ENCODE data around the gene ILKAP. TPM values are rescaled to one million over a fixed set of nuclear protein-coding genes. Genes with fewer than 3 reads are reported as not detected.
A peak's percentile ranks its signal among the peaks of the same experiment; 100 is the strongest.

ILKAP gene
- total RNA-seq, 2 experiments from 2014 or later: 56.3 to 59.1 TPM

- Mint-ChIP-seq H3K27me3 (peaks cover 35% of the 10 kb centered on the region), H3K4me1 (peaks cover 7% of the 10 kb centered on the region), H3K27ac (no peak overlapping the region), H3K4me3 (no peak overlapping the region), H3K36me3 (no peaks in the 10 kb centered on the region), H3K9me3 (no peaks in the 10 kb centered on the region)
- DNase-seq (peak; percentile 34), ATAC-seq (ENCODE audit: low read depth) (no peak)
- POLR2A ChIA-PET: no interaction called here
These were observed 41.1 kb downstream of the ILKAP start for GRCh38 chr2:238162251-238162845.

- peaks cover 7% of the 10 kb centered on the region for H3K4me1 Mint-ChIP-seq
- H3K36me3 Mint-ChIP-seq: no peaks in the 10 kb centered on the region
- ATAC-seq (ENCODE audit: low read depth): no peak
- H3K4me3 Mint-ChIP-seq: no peak overlapping the region
- H3K27ac Mint-ChIP-seq: no peak overlapping the region
- DNase-seq: no peak
- no peaks in the 10 kb centered on the region for H3K9me3 Mint-ChIP-seq
- H3K27me3 Mint-ChIP-seq: peaks cover 37% of the 10 kb centered on the region
- POLR2A ChIA-PET: interaction anchor here (0.5 kb wide), 1 partner anchor 109 kb away, joined by 3 read pairs; no protein-coding TSS in a partner anchor
These were observed 42.0 kb downstream of the ILKAP start for GRCh38 chr2:238161291-238162051.

- Mint-ChIP-seq H3K27me3 (peaks cover 37% of the 10 kb centered on the region), H3K9me3 (no peaks in the 10 kb centered on the region), H3K36me3 (no peaks in the 10 kb centered on the region), H3K27ac (no peak overlapping the region), H3K4me3 (no peak overlapping the region), H3K4me1 (peaks cover 7% of the 10 kb centered on the region)
- POLR2A ChIA-PET: no interaction called here
- DNase-seq: peak; percentile 40
- no peak for ATAC-seq (ENCODE audit: low read depth)
These were observed 43.0 kb downstream of the ILKAP start for GRCh38 chr2:238160206-238161129.

GRCh38 chr2:238159661-238160205 is 43.8 kb downstream of the ILKAP start:
- Mint-ChIP-seq H3K36me3 (no peaks in the 10 kb centered on the region), H3K4me1 (peaks cover 7% of the 10 kb centered on the region), H3K27ac (no peak overlapping the region), H3K27me3 (peaks cover 32% of the 10 kb centered on the region), H3K9me3 (no peaks in the 10 kb centered on the region), H3K4me3 (peak overlapping the region; percentile 72)
- POLR2A ChIA-PET: no interaction called here
- ATAC-seq (ENCODE audit: low read depth): no peak
- DNase-seq: peak; percentile 37

GRCh38 chr2:238159071-238159539 is 44.4 kb downstream of the ILKAP start:
- Mint-ChIP-seq H3K36me3 (no peaks in the 10 kb centered on the region), H3K4me1 (peaks cover 7% of the 10 kb centered on the region), H3K27ac (no peak overlapping the region), H3K4me3 (peak overlapping the region; percentile 72), H3K27me3 (peaks cover 26% of the 10 kb centered on the region), H3K9me3 (peaks cover under 1% of the 10 kb centered on the region)
- ATAC-seq (ENCODE audit: low read depth) (peak; percentile 65), DNase-seq (no peak)
- POLR2A ChIA-PET: no interaction called here

- peaks cover 26% of the 10 kb centered on the region for H3K27me3 Mint-ChIP-seq
- DNase-seq: peak; percentile 79
- peak; percentile 68 for ATAC-seq (ENCODE audit: low read depth)
- no peaks in the 10 kb centered on the region for H3K36me3 Mint-ChIP-seq
- POLR2A ChIA-PET: no interaction called here
- H3K27ac Mint-ChIP-seq: no peak within 1 kb of the TSS
- peaks cover 7% of the 10 kb centered on the region for H3K4me1 Mint-ChIP-seq
- peak within 1 kb of the TSS; percentile 72 for H3K4me3 Mint-ChIP-seq
- H3K9me3 Mint-ChIP-seq: peaks cover 2% of the 10 kb centered on the region
These were observed 44.9 kb downstream of the ILKAP start, which contains the start of gene ERFE for GRCh38 chr2:238158509-238159070. Gene ERFE, plus strand, starts transcription at chr2:238158970. Its CDS starts 38 bp downstream, at chr2:238159008.

GRCh38 chr2:238158018-238158508 is 45.4 kb downstream of the ILKAP start:
- H3K27me3 Mint-ChIP-seq: peaks cover 23% of the 10 kb centered on the region
- peaks cover 2% of the 10 kb centered on the region for H3K9me3 Mint-ChIP-seq
- peak overlapping the region; percentile 42 for H3K4me3 Mint-ChIP-seq
- ATAC-seq (ENCODE audit: low read depth) (no peak), DNase-seq (no peak)
- peaks cover 7% of the 10 kb centered on the region for H3K4me1 Mint-ChIP-seq
- H3K36me3 Mint-ChIP-seq: no peaks in the 10 kb centered on the region
- H3K27ac Mint-ChIP-seq: no peak overlapping the region
- POLR2A ChIA-PET: no interaction called here

GRCh38 chr2:238157506-238158017 is 45.9 kb downstream of the ILKAP start:
- POLR2A ChIA-PET: no interaction called here
- Mint-ChIP-seq H3K4me1 (peaks cover 7% of the 10 kb centered on the region), H3K27ac (no peak overlapping the region), H3K4me3 (no peak overlapping the region), H3K27me3 (peaks cover 22% of the 10 kb centered on the region), H3K36me3 (no peaks in the 10 kb centered on the region), H3K9me3 (peaks cover 2% of the 10 kb centered on the region)
- no peak for DNase-seq
- no peak for ATAC-seq (ENCODE audit: low read depth)

GRCh38 chr2:238155761-238156694 is 47.5 kb downstream of the ILKAP start:
- no peaks in the 10 kb centered on the region for H3K36me3 Mint-ChIP-seq
- POLR2A ChIA-PET: no interaction called here
- H3K4me1 Mint-ChIP-seq: peaks cover 7% of the 10 kb centered on the region
- no peak overlapping the region for H3K4me3 Mint-ChIP-seq
- no peak for DNase-seq
- H3K9me3 Mint-ChIP-seq: peaks cover 2% of the 10 kb centered on the region
- ATAC-seq (ENCODE audit: low read depth): no peak
- H3K27me3 Mint-ChIP-seq: peaks cover 20% of the 10 kb centered on the region
- H3K27ac Mint-ChIP-seq: no peak overlapping the region

DNA sequence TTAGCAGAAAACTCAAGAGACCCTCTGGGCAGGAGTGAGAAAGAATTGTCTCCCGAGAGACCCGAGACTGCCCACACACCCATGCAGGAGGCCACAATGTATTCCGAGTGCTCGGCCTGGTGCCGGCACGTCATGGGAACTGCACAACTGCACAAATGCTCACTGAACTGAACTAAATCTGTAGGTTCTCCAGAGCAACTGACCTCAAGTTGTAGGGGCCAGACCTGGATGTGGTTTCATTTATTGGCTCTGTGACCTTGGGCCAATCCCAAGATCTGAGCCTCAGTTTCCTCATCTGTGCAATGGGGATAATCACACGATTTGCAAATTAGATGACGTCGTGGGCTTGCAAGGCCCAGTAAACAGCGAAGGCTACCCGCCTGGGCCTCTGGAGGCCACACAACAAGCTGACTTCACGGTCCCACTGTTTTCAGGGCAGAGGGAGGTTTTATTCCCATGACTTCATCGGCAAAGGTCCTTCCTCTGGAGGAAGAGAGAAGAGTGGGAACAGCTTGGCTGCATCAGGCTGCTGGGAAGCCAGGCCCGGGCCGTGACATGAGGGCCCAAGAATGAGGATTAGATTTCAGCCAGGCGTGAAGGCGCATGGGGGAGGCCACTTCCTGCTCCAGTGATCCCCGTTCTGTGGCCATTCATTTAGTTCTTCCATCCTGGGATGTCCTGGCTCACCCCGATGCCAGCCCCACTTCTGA is 48.3 kb downstream of the ILKAP start:
- DNase-seq (no peak), ATAC-seq (ENCODE audit: low read depth) (no peak)
- H3K27me3 Mint-ChIP-seq: peaks cover 15% of the 10 kb centered on the region
- no peaks in the 10 kb centered on the region for H3K36me3 Mint-ChIP-seq
- POLR2A ChIA-PET: no interaction called here
- H3K27ac Mint-ChIP-seq: no peak overlapping the region
- peaks cover 7% of the 10 kb centered on the region for H3K4me1 Mint-ChIP-seq
- H3K9me3 Mint-ChIP-seq: peaks cover 2% of the 10 kb centered on the region
- no peak overlapping the region for H3K4me3 Mint-ChIP-seq

DNA sequence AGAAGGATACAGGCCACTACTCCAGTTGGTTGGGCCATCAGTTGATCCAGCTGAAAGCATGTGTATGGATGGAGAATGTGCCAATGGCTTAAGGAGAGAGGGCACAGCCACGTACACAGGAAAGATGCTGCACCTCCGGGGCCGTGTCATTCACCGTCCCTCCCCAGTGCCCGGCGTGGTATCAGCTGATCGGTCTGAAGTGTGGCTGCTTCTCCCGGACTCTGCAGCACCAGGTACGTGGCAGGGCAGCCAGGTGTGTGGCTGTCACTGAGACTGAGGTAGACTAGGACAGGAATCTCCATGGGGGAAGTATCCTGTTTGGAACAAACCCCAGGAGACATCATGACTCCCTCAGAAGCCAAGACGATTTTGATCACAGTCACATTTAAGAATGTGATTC is 48.9 kb downstream of the ILKAP start:
- Mint-ChIP-seq H3K27me3 (peaks cover 11% of the 10 kb centered on the region), H3K4me3 (no peak overlapping the region), H3K27ac (no peak overlapping the region), H3K36me3 (no peaks in the 10 kb centered on the region), H3K9me3 (peaks cover 2% of the 10 kb centered on the region), H3K4me1 (peaks cover 4% of the 10 kb centered on the region)
- ATAC-seq (ENCODE audit: low read depth) (no peak), DNase-seq (no peak)
- POLR2A ChIA-PET: no interaction called here
